ENCODE results near the gene PRKCA.
"Not testable (repeated sequence)": the region's sequence is repeated elsewhere in the genome, so short reads cannot be mapped to it uniquely, and the experiment has no call there.

DNA sequence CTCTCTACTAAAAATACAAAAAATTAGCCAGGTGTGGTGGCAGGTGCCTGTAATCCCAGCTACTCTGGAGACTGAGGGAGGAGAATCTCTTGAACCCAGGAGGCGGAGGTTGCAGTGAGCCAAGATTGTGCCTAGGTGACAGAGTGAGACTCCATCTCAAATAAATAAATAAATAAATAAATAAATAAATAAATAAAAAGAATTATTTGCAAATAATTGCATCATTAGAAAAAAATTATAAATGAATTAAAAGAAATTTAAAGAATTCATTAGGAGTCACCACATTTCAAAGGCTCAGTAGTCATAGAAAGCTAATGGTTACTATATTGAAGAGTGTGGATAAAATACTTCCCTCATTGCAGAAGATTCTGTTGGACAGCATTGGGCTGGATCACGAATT lies 322.2 kb downstream of the PRKCA start:
- TF ChIP-seq, protein P1, sequence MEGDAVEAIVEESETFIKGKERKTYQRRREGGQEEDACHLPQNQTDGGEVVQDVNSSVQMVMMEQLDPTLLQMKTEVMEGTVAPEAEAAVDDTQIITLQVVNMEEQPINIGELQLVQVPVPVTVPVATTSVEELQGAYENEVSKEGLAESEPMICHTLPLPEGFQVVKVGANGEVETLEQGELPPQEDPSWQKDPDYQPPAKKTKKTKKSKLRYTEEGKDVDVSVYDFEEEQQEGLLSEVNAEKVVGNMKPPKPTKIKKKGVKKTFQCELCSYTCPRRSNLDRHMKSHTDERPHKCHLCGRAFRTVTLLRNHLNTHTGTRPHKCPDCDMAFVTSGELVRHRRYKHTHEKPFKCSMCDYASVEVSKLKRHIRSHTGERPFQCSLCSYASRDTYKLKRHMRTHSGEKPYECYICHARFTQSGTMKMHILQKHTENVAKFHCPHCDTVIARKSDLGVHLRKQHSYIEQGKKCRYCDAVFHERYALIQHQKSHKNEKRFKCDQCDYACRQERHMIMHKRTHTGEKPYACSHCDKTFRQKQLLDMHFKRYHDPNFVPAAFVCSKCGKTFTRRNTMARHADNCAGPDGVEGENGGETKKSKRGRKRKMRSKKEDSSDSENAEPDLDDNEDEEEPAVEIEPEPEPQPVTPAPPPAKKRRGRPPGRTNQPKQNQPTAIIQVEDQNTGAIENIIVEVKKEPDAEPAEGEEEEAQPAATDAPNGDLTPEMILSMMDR (conservative IDR thresholded peaks at IDR 0.05; ENCODE audit: low read depth, low read length): not testable (repeated sequence)
- TF ChIP-seq EZH2 (IDR thresholded peaks at IDR 0.05; ENCODE audit: low read length, unreplicated experiment); EZH2phosphoT487 (IDR thresholded peaks at IDR 0.05; ENCODE audit: borderline replicate concordance, low read length): not testable (repeated sequence)
